ENCODE data around the gene PDE12. TPM values are rescaled to one million over a fixed set of nuclear protein-coding genes. Genes with fewer than 3 reads are reported as not detected.

Gene PDE12
- polyA plus RNA-seq, 1 donor from 2014 or later: 10.3 TPM

DNA sequence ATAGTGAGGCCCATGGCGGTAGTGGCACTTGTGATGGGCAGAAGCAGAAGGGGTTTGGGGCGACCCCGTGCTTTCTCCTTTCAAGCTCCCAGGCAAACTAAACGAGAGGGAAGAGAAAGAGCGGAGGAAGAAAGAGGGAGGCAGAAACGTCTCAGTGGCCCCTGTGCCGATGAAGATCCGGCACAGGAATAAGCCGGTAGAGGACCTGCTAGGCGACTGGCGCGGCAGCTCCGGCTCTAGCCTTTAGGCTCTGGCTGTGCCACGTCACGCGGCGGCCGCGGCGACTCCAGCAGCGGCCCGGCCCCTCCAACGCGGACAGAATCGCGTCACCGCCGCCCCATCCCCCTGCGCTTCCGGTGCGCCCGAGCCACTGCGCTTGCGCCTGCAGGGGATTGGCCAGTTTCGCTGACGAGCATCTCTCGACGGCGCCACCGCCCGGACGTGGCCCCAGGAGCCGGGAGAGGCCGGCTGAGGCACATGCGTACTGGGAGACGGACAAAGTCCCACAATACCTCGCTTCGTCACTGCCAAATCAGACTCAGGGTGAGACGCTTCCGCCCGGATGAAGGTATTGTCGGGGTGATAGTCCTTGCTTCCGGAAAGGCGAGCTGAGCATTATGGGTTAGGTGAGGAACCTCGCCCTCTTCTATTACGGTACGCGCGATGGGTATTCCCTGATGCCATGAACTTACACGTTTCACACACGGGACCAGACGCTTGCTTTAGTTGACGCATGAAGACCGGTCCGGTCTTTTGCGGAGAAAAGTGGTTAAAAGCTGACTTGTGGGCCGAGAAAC is 41.3 kb downstream of the PDE12 start, which contains the start of gene ARF4:
TSS of gene ARF4 (minus strand) at position 218 of the 797 bp plus-strand sequence. CDS start at position 14, 204 bp downstream.
- Histone ChIP-seq H3K27me3 (ENCODE audit: insufficient read depth, low read depth, low read length) (no peaks in the 10 kb centered on the region), H3K36me3 (ENCODE audit: insufficient read depth, low read length) (no peaks in the 10 kb centered on the region), H3K4me3 (ENCODE audit: low read length) (peak within 1 kb of the TSS; percentile 88), H3K9ac (ENCODE audit: low read length) (peak within 1 kb of the TSS; percentile 99), H3F3A (ENCODE audit: insufficient read depth, low read length, poor library complexity, severe bottlenecking) (peaks cover 4% of the 10 kb centered on the region), H3K27ac (ENCODE audit: low read length) (peak within 1 kb of the TSS; percentile 99), H2AFZ (ENCODE audit: low read depth, low read length) (peak within 1 kb of the TSS; percentile 86), H3K9me3 (ENCODE audit: low read length) (no peaks in the 10 kb centered on the region), H3K9me2 (ENCODE audit: insufficient read depth, low read length) (no peaks in the 10 kb centered on the region), H3K79me2 (replicated peaks; ENCODE audit: insufficient read depth, low read length) (peaks cover 52% of the 10 kb centered on the region), H3K4me2 (ENCODE audit: low read length) (peak within 1 kb of the TSS; percentile 98), H4K20me1 (ENCODE audit: insufficient read depth) (no peaks in the 10 kb centered on the region)
- TF ChIP-seq, protein P1, sequence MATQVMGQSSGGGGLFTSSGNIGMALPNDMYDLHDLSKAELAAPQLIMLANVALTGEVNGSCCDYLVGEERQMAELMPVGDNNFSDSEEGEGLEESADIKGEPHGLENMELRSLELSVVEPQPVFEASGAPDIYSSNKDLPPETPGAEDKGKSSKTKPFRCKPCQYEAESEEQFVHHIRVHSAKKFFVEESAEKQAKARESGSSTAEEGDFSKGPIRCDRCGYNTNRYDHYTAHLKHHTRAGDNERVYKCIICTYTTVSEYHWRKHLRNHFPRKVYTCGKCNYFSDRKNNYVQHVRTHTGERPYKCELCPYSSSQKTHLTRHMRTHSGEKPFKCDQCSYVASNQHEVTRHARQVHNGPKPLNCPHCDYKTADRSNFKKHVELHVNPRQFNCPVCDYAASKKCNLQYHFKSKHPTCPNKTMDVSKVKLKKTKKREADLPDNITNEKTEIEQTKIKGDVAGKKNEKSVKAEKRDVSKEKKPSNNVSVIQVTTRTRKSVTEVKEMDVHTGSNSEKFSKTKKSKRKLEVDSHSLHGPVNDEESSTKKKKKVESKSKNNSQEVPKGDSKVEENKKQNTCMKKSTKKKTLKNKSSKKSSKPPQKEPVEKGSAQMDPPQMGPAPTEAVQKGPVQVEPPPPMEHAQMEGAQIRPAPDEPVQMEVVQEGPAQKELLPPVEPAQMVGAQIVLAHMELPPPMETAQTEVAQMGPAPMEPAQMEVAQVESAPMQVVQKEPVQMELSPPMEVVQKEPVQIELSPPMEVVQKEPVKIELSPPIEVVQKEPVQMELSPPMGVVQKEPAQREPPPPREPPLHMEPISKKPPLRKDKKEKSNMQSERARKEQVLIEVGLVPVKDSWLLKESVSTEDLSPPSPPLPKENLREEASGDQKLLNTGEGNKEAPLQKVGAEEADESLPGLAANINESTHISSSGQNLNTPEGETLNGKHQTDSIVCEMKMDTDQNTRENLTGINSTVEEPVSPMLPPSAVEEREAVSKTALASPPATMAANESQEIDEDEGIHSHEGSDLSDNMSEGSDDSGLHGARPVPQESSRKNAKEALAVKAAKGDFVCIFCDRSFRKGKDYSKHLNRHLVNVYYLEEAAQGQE (IDR thresholded peaks at IDR 0.05; ENCODE audit: borderline replicate concordance): peak; percentile 69
- TF ChIP-seq SMC3 (conservative IDR thresholded peaks at IDR 0.05; ENCODE audit: poor library complexity) (peak; percentile 24), RAD21 (conservative IDR thresholded peaks at IDR 0.05) (peak; percentile 33), EP300 (conservative IDR thresholded peaks at IDR 0.05; ENCODE audit: poor library complexity, severe bottlenecking) (peak; percentile 89), POLR2AphosphoS5 (IDR thresholded peaks at IDR 0.05) (peak; percentile 90), EZH2 (IDR thresholded peaks at IDR 0.05; ENCODE audit: borderline replicate concordance, insufficient read depth, low read length, poor library complexity, severe bottlenecking) (no peak), TAF1 (IDR thresholded peaks at IDR 0.05; ENCODE audit: low read depth) (peak; percentile 44), MXI1 (conservative IDR thresholded peaks at IDR 0.05; ENCODE audit: poor library complexity, severe bottlenecking) (peak; percentile 98)
- TF ChIP-seq, protein P2, sequence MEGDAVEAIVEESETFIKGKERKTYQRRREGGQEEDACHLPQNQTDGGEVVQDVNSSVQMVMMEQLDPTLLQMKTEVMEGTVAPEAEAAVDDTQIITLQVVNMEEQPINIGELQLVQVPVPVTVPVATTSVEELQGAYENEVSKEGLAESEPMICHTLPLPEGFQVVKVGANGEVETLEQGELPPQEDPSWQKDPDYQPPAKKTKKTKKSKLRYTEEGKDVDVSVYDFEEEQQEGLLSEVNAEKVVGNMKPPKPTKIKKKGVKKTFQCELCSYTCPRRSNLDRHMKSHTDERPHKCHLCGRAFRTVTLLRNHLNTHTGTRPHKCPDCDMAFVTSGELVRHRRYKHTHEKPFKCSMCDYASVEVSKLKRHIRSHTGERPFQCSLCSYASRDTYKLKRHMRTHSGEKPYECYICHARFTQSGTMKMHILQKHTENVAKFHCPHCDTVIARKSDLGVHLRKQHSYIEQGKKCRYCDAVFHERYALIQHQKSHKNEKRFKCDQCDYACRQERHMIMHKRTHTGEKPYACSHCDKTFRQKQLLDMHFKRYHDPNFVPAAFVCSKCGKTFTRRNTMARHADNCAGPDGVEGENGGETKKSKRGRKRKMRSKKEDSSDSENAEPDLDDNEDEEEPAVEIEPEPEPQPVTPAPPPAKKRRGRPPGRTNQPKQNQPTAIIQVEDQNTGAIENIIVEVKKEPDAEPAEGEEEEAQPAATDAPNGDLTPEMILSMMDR (IDR thresholded peaks at IDR 0.05; ENCODE audit: poor library complexity, severe bottlenecking): peak; percentile 58

DNA sequence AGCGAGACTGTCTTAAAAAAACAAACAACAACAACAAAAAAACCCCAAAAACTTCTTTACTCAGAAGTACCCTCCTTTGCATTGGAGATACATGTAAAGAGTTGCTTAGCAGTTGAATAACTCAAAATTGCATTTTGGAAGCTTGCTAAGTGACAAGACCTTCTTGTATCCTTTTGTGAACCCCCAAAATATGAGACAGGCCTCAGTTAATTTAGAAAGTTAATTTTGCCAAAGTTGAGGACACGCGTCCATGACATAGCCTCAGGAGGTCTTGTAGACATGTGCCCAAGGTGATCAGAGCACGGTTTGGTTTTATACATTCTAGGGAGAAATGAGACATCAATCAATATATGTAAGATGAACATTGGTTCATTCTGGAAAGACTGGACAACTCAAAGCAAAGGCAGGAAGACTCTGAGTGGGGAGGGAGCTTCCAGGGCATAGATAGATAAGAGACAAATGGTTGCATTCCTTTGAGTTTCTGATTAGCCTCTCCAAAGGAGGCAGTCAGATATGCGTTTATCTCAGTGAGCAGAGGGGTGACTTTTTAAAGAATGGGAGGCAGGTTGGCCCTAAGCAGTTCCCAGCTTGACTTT is 42.8 kb downstream of the PDE12 start:
- no peaks in the 10 kb centered on the region for H4K20me1 ChIP-seq (ENCODE audit: insufficient read depth)
- H3F3A ChIP-seq (ENCODE audit: insufficient read depth, low read length, poor library complexity, severe bottlenecking): peaks cover 4% of the 10 kb centered on the region
- no peaks in the 10 kb centered on the region for H3K9me3 ChIP-seq (ENCODE audit: low read length)
- no peak overlapping the region for H3K4me2 ChIP-seq (ENCODE audit: low read length)
- TF ChIP-seq MXI1 (conservative IDR thresholded peaks at IDR 0.05; ENCODE audit: poor library complexity, severe bottlenecking): no peak
- TF ChIP-seq, protein P1 (IDR thresholded peaks at IDR 0.05; ENCODE audit: borderline replicate concordance): no peak
- TF ChIP-seq, protein P2 (IDR thresholded peaks at IDR 0.05; ENCODE audit: poor library complexity, severe bottlenecking): no peak
- TF ChIP-seq TAF1 (IDR thresholded peaks at IDR 0.05; ENCODE audit: low read depth): no peak
- no peak for TF ChIP-seq RAD21 (conservative IDR thresholded peaks at IDR 0.05)
- no peak for TF ChIP-seq EZH2 (IDR thresholded peaks at IDR 0.05; ENCODE audit: borderline replicate concordance, insufficient read depth, low read length, poor library complexity, severe bottlenecking)
- no peak for TF ChIP-seq EP300 (conservative IDR thresholded peaks at IDR 0.05; ENCODE audit: poor library complexity, severe bottlenecking)
- no peak for TF ChIP-seq SMC3 (conservative IDR thresholded peaks at IDR 0.05; ENCODE audit: poor library complexity)
- no peak for TF ChIP-seq POLR2AphosphoS5 (IDR thresholded peaks at IDR 0.05)
- H2AFZ ChIP-seq (ENCODE audit: low read depth, low read length): no peak overlapping the region
- H3K9me2 ChIP-seq (ENCODE audit: insufficient read depth, low read length): no peaks in the 10 kb centered on the region
- H3K79me2 ChIP-seq (replicated peaks; ENCODE audit: insufficient read depth, low read length): peaks cover 36% of the 10 kb centered on the region
- no peak overlapping the region for H3K27ac ChIP-seq (ENCODE audit: low read length)
- no peaks in the 10 kb centered on the region for H3K36me3 ChIP-seq (ENCODE audit: insufficient read depth, low read length)
- no peaks in the 10 kb centered on the region for H3K27me3 ChIP-seq (ENCODE audit: insufficient read depth, low read depth, low read length)
- H3K9ac ChIP-seq (ENCODE audit: low read length): no peak overlapping the region
- H3K4me3 ChIP-seq (ENCODE audit: low read length): peak overlapping the region; percentile 88
